ENCODE data around the gene GRID2.

- TF ChIP-seq CTCF (IDR thresholded peaks at IDR 0.05) (no peak), POLR2A (IDR thresholded peaks at IDR 0.05) (no peak)
Measured at GRCh38 chr4:92988301-92988700, 684.5 kb downstream of the GRID2 start.
